IMR-90 (cell line): ENCODE results near the gene SPRR2A. TPM values are rescaled to one million over a fixed set of nuclear protein-coding genes. Genes with fewer than 3 reads are reported as not detected.

Experiments used
- ATAC-seq: fragments of 200-7000 bp; cut with Tn5 transposase; 2 replicates; pipeline ENCODE4 v1.9.1; 2020; ENCODE audit warnings: low read depth, mild to moderate bottlenecking, moderate library complexity
- BruUV-seq: library from RNA; stranded (reverse); fragments of 400-500 nt; replicated peaks from 2 replicates; lab custom pipeline; 2021; lab: Mats Ljungman, UMichigan
- CTCF ChIA-PET: fragments of 300-600 bp; formaldehyde crosslinking; extraction: SDS; loops from one replicate; lab custom pipeline; 2021; ENCODE audit warnings: antibody characterized with exemption; lab: Yijun Ruan, JAX
- POLR2A ChIA-PET: fragments of 300-600 bp; sonication (Branson Sonifier 250); formaldehyde crosslinking; loops from one replicate; lab custom pipeline; 2022; ENCODE audit warnings: antibody characterized with exemption; ENCODE audit not compliant: unreplicated experiment; lab: Charles Lee
- DNase-seq: peaks from one replicate; pipeline ENCODE4 v3.0.0; 2013
- H2AFZ ChIP-seq: replicated peaks from 2 replicates; pipeline ENCODE3; 2013; ENCODE audit warnings: low read length, mild to moderate bottlenecking; ENCODE audit not compliant: poor library complexity
- H2AK5ac ChIP-seq: 2 replicates; pipeline ENCODE4 v1.6.1; 2013; ENCODE audit warnings: low read depth, low read length, inconsistent platforms
- H2AK9ac ChIP-seq: replicated peaks from 2 replicates; pipeline ENCODE3; 2013; ENCODE audit warnings: mild to moderate bottlenecking, low read depth, low read length, moderate library complexity; ENCODE audit not compliant: poor library complexity
- H2BK120ac ChIP-seq: 2 replicates; pipeline ENCODE4 v1.6.1; 2013; ENCODE audit warnings: low read depth, low read length, inconsistent platforms
- H2BK15ac ChIP-seq: 3 replicates; pipeline ENCODE4 v1.6.1; 2013; ENCODE audit warnings: low read depth, low read length, inconsistent platforms
- H2BK20ac ChIP-seq: 2 replicates; pipeline ENCODE4 v1.6.1; 2013; ENCODE audit warnings: low read depth, mild to moderate bottlenecking, inconsistent platforms, low read length, moderate library complexity
- H2BK5ac ChIP-seq: 2 replicates; pipeline ENCODE4 v1.6.1; 2013; ENCODE audit warnings: mild to moderate bottlenecking, low read depth, low read length, inconsistent platforms; ENCODE audit not compliant: poor library complexity, severe bottlenecking
- H3K14ac ChIP-seq: replicated peaks from 2 replicates; pipeline ENCODE4 v1.6.1; 2013; ENCODE audit warnings: low read depth, low read length, inconsistent platforms
- H3K18ac ChIP-seq: 2 replicates; pipeline ENCODE4 v1.6.1; 2013; ENCODE audit warnings: low read depth, low read length, control low read depth
- H3K23ac ChIP-seq: 2 replicates; pipeline ENCODE4 v1.6.1; 2013; ENCODE audit warnings: low read depth, low read length, inconsistent platforms
- H3K27ac ChIP-seq: 2 replicates; pipeline ENCODE4 v1.5.1; 2013; ENCODE audit warnings: mild to moderate bottlenecking, control low read depth, low read length; ENCODE audit not compliant: insufficient read depth
- H3K27me3 ChIP-seq: 2 replicates; pipeline ENCODE4 v1.6.1; 2013; ENCODE audit warnings: low read length; ENCODE audit not compliant: control insufficient read depth, insufficient read depth
- H3K36me3 ChIP-seq: 2 replicates; pipeline ENCODE4 v1.6.1; 2013; ENCODE audit warnings: low read length, mixed read lengths; ENCODE audit not compliant: control insufficient read depth, insufficient read depth
- H3K4ac ChIP-seq: 2 replicates; pipeline ENCODE4 v1.6.1; 2013; ENCODE audit warnings: low read depth, low read length, inconsistent platforms
- H3K4me1 ChIP-seq: 2 replicates; pipeline ENCODE4 v1.6.1; 2013; ENCODE audit warnings: low read length, mixed read lengths; ENCODE audit not compliant: control insufficient read depth, insufficient read depth
- H3K4me2 ChIP-seq: 2 replicates; pipeline ENCODE4 v1.6.1; 2013; ENCODE audit warnings: low read depth, mild to moderate bottlenecking, control low read depth, low read length, moderate library complexity
- H3K4me3 ChIP-seq: 2 replicates; pipeline ENCODE4 v1.5.1; 2013; ENCODE audit warnings: low read depth, mild to moderate bottlenecking, control low read depth, low read length, moderate library complexity; ENCODE audit not compliant: insufficient read depth
- H3K56ac ChIP-seq: 2 replicates; pipeline ENCODE4 v1.6.1; 2013; ENCODE audit warnings: low read length, inconsistent platforms; ENCODE audit not compliant: insufficient read depth; ENCODE audit errors: extremely low read depth
- H3K79me1 ChIP-seq, 2 experiments: 2 replicates each; pipeline ENCODE4 v1.6.1; 2013; ENCODE audit warnings: low read length in 2 of 2, inconsistent platforms in 1 of 2, low read depth in 1 of 2
- H3K9ac ChIP-seq: 2 replicates; pipeline ENCODE4 v1.6.1; 2013; ENCODE audit warnings: low read depth, low read length, control low read depth
- H3K9me1 ChIP-seq: 2 replicates; pipeline ENCODE4 v1.6.1; 2013; ENCODE audit warnings: low read length, inconsistent platforms; ENCODE audit not compliant: insufficient read depth
- H3K9me3 ChIP-seq: 2 replicates; pipeline ENCODE4 v1.6.1; 2013; ENCODE audit warnings: low read length; ENCODE audit not compliant: control insufficient read depth, insufficient read depth
- H4K20me1 ChIP-seq: 2 replicates; pipeline ENCODE4 v1.6.1; 2013; ENCODE audit warnings: low read length, inconsistent platforms; ENCODE audit not compliant: insufficient read depth
- H4K5ac ChIP-seq: 2 replicates; pipeline ENCODE4 v1.6.1; 2013; ENCODE audit warnings: mild to moderate bottlenecking, low read depth, low read length, control low read depth
- H4K8ac ChIP-seq, 2 experiments: 2 replicates each; pipeline ENCODE4 v1.6.1; 2013; ENCODE audit warnings: low read depth in 2 of 2, low read length in 2 of 2, control low read depth in 1 of 2, inconsistent platforms in 1 of 2
- H4K91ac ChIP-seq: 2 replicates; pipeline ENCODE4 v1.6.1; 2013; ENCODE audit warnings: low read depth, low read length, inconsistent platforms; ENCODE audit not compliant: insufficient read depth
- CHD1 ChIP-seq: IDR thresholded peaks from 2 replicates; pipeline ENCODE4 v1.6.1; 2012; ENCODE audit warnings: low read depth, low read length, improper control_type of control experiment
- MAFK ChIP-seq: IDR thresholded peaks from 2 replicates; pipeline ENCODE4 v1.6.1; 2012; ENCODE audit warnings: low read depth, low read length, improper control_type of control experiment
- MXI1 ChIP-seq: IDR thresholded peaks from 2 replicates; pipeline ENCODE4 v1.6.1; 2012; ENCODE audit warnings: low read depth, mild to moderate bottlenecking, low read length, moderate library complexity, borderline replicate concordance
- POLR2A ChIP-seq: IDR thresholded peaks from 2 replicates; pipeline ENCODE4 v1.6.1; 2012; ENCODE audit warnings: mild to moderate bottlenecking, low read depth, low read length
- RFX5 ChIP-seq: IDR thresholded peaks from 2 replicates; pipeline ENCODE4 v1.8.0; 2012; ENCODE audit warnings: low read depth, mild to moderate bottlenecking, low read length, moderate library complexity
- SMC3 ChIP-seq: fragments of 150-350 bp; IDR thresholded peaks from 2 replicates; pipeline ENCODE4 v1.6.1; 2016; ENCODE audit warnings: low read depth, mild to moderate bottlenecking, antibody characterized with exemption, low read length, moderate library complexity
- dilution Hi-C: fragments of 300-500 bp; cut with HindIII; formaldehyde crosslinking; loops from one replicate; pipeline ENCODE4 v1.14.3; 2018; ENCODE audit warnings: low sequenced_read_pairs; ENCODE audit not compliant: unreplicated experiment
- in situ Hi-C: fragments of 300-500 bp; cut with MboI; formaldehyde crosslinking; loops from 3 replicates; pipeline ENCODE4 v1.14.3; 2019; ENCODE audit warnings: low sequenced_read_pairs, inconsistent platforms, mixed read lengths
- intact Hi-C: fragments of 100-400 bp; cut with micrococcal nuclease; formaldehyde crosslinking; loops from 2 replicates; pipeline ENCODE4 v1.10.0; 2022
- polyA plus RNA-seq, 3 experiments: library from polyadenylated mRNA; depleted of rRNA; stranded (reverse); fragments of >200 nt; gene quantifications; 2 replicates each; pipeline ENCODE4 v1.2.3, GENCODE V29; 2012; ENCODE audit warnings: low replicate concordance in 1 of 3
- total RNA-seq: library from RNA; depleted of rRNA; stranded (reverse); fragments of >200 nt; gene quantifications from 2 replicates; pipeline ENCODE4 v1.2.3, GENCODE V29; 2012
- TF ChIP-seq, protein P1 (sequence below): fragments of 150-350 bp; IDR thresholded peaks from 2 replicates; pipeline ENCODE4 v1.6.1; 2017; ENCODE audit warnings: mild to moderate bottlenecking, antibody characterized with exemption, low read length, low read depth
- TF ChIP-seq, protein P2 (sequence below): conservative IDR thresholded peaks from 2 replicates; pipeline ENCODE4 v1.5.1; 2012; ENCODE audit warnings: mild to moderate bottlenecking, low read depth, low read length, improper control_type of control experiment

SPRR2A gene
- total and polyA plus RNA-seq, 2 of the 4 experiments (the other 2 are of a cell fraction): not detected

DNA sequence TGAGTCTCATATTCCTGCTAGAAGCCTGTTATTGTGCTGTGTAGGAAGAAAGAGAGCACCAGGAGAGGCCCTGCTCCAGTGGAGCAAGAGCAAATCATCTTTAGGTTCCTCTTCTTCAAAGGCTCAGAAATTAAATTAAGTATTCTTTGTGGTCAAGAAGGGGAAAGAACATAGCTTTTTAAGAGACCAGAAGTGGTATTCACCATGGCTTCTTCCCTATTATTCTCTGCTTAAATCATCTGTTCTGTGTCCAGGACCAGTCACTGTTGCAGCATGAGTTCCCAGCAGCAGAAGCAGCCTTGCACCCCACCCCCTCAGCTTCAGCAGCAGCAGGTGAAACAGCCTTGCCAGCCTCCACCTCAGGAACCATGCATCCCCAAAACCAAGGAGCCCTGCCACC is 25.2 kb downstream of the SPRR2A start:
- no peak overlapping the region for H3K4me2 ChIP-seq
- BruUV-seq: no TSS peak
- no peak overlapping the region for H3K9ac ChIP-seq
- no peaks in the 10 kb centered on the region for H3K36me3 ChIP-seq
- in situ Hi-C loops: no loop called here
- no peak for ATAC-seq
- POLR2A ChIA-PET: no interaction called here
- H3K23ac ChIP-seq: no peak overlapping the region
- TF ChIP-seq MXI1: no peak
- TF ChIP-seq CHD1: no peak
- no peak for TF ChIP-seq SMC3
- no peak for TF ChIP-seq POLR2A
- TF ChIP-seq, protein P1, sequence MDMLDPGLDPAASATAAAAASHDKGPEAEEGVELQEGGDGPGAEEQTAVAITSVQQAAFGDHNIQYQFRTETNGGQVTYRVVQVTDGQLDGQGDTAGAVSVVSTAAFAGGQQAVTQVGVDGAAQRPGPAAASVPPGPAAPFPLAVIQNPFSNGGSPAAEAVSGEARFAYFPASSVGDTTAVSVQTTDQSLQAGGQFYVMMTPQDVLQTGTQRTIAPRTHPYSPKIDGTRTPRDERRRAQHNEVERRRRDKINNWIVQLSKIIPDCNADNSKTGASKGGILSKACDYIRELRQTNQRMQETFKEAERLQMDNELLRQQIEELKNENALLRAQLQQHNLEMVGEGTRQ: no peak
- no peak for TF ChIP-seq MAFK
- TF ChIP-seq, protein P2, sequence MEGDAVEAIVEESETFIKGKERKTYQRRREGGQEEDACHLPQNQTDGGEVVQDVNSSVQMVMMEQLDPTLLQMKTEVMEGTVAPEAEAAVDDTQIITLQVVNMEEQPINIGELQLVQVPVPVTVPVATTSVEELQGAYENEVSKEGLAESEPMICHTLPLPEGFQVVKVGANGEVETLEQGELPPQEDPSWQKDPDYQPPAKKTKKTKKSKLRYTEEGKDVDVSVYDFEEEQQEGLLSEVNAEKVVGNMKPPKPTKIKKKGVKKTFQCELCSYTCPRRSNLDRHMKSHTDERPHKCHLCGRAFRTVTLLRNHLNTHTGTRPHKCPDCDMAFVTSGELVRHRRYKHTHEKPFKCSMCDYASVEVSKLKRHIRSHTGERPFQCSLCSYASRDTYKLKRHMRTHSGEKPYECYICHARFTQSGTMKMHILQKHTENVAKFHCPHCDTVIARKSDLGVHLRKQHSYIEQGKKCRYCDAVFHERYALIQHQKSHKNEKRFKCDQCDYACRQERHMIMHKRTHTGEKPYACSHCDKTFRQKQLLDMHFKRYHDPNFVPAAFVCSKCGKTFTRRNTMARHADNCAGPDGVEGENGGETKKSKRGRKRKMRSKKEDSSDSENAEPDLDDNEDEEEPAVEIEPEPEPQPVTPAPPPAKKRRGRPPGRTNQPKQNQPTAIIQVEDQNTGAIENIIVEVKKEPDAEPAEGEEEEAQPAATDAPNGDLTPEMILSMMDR: no peak
- no peak for TF ChIP-seq RFX5
- no peaks in the 10 kb centered on the region for H3K9me3 ChIP-seq
- CTCF ChIA-PET: no interaction called here
- H4K8ac ChIP-seq: no peak overlapping the region
- dilution Hi-C loops: no loop called here
- H4K91ac ChIP-seq: no peak overlapping the region
- no peak overlapping the region for H2AFZ ChIP-seq
- no peaks in the 10 kb centered on the region for H3K27me3 ChIP-seq
- no peak overlapping the region for H3K4me3 ChIP-seq
- H3K27ac ChIP-seq: no peak overlapping the region
- H3K4me1 ChIP-seq: no peaks in the 10 kb centered on the region
- H4K5ac ChIP-seq: no peak overlapping the region
- H4K20me1 ChIP-seq: no peaks in the 10 kb centered on the region
- intact Hi-C loops: no loop called here
- H2BK20ac ChIP-seq: no peak overlapping the region
- H3K18ac ChIP-seq: no peak overlapping the region
- H2BK5ac ChIP-seq: no peak overlapping the region
- H2AK9ac ChIP-seq: no peak overlapping the region
- H2AK5ac ChIP-seq: no peak overlapping the region
- no peak for DNase-seq
- H3K56ac ChIP-seq: no peak overlapping the region
- no peak overlapping the region for H3K4ac ChIP-seq
- H3K79me1 ChIP-seq: no peaks in the 10 kb centered on the region
- no peaks in the 10 kb centered on the region for H3K9me1 ChIP-seq
- H2BK120ac ChIP-seq: no peak overlapping the region
- no peak overlapping the region for H3K14ac ChIP-seq
- H2BK15ac ChIP-seq: no peak overlapping the region
